RCC 7860 (cell line): Measurements from ENCODE around the gene NAALADL2.
"Not testable (repeated sequence)": the region's sequence is repeated elsewhere in the genome, so short reads cannot be mapped to it uniquely, and the experiment has no call there.

Source experiments
- DNase-seq: peaks from one replicate; pipeline ENCODE4 v3.0.0-alpha.2; 2015; ENCODE audit warnings: low spot score
- FAIRE-seq: peaks from 2 replicates; lab custom pipeline; 2012; peaks lifted over from hg19 to GRCh38; lab: Jason Lieb, UNC

Gene NAALADL2

GRCh38 chr3:175346573-175347356 is 487.6 kb downstream of the NAALADL2 start:
- FAIRE-seq (no peak), DNase-seq (peak; percentile 10)

DNA sequence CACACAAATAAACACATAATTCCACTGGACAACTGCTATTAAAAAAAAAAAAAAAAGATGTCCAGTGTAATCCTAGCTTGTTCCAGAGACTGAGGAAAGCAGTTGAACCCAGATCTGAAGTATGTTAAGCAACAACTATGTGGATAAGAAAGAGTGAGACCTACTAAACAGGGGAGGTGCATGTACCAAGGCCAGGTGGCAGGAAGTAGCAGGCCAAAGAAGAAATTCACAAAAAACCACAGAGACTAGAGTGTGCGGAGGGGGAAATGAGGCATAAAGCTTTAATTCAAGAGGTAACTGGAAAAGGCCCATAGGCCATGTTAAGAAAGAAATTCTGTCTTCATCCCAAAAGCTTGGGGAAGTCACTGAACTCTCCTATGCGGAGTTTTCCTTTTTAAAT is 490.0 kb downstream of the NAALADL2 start:
- no peak for DNase-seq
- no peak for FAIRE-seq

DNA sequence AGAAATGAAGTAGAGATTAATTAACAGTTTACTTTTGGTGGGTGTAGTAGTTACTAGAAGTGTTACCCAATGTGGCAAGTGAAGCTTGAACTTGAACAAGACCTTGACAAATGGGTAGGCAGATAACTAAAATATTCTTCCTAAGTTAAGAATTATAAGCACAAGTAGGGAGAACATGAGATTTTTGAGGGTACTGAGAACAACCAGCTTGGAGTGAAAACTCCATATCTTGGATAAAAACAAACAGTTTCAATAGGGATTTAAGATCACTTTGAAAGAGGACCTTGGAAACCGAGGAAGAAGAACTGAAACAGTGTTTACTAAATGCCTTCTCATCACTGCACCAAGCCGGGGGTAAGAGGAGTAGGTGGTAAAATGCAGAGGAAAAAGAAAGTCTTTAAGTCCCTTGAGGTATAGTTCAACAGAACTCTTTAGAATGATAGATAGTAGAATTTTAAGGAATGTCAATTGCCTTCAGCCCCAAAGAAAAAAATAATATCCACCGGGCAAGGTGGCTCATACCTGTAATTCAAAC is 496.7 kb downstream of the NAALADL2 start:
- FAIRE-seq (no peak), DNase-seq (no peak)

DNA sequence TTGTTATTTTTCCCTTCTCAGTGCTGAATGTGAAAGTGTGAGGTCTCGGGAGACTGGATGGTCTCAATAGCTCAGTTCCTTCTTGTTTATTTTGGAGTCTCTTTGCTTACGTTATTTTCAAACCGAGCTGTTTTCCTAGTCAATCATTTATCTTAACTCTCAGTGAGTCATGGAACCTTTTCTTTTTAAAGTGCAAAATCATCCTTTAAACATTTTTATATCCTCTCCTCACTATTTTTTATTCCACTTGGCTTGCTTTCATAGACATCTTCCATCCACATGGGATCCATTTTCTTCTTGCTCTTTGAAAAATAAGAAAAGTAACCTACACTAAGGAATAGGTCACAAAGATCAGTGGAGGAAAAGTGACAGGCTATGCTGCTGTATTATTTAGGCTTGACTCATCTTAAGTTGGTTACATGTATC is 497.8 kb downstream of the NAALADL2 start:
- FAIRE-seq (no peak), DNase-seq (no peak)

GRCh38 chr3:175357758-175358157 is 498.6 kb downstream of the NAALADL2 start:
- DNase-seq, result no peak
- FAIRE-seq, result no peak

DNA sequence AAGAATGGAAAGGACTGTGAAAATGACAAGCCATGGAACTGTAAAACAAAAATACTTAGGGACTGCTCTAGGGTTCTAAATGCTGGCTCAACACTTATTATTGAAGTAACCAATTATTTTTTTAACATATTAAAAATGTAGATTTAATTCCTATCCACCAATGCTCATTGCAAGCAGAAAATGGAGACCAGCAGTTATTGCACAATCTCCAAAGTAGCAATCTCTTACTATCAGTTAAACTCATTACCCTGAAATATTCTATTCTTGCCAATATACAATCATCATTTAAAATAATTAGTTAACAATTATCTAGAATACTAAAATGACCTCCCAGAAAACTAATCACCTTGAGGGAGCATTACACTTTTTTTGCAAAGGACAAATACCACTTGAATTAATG is 499.8 kb downstream of the NAALADL2 start:
- DNase-seq (no peak), FAIRE-seq (no peak)

DNA sequence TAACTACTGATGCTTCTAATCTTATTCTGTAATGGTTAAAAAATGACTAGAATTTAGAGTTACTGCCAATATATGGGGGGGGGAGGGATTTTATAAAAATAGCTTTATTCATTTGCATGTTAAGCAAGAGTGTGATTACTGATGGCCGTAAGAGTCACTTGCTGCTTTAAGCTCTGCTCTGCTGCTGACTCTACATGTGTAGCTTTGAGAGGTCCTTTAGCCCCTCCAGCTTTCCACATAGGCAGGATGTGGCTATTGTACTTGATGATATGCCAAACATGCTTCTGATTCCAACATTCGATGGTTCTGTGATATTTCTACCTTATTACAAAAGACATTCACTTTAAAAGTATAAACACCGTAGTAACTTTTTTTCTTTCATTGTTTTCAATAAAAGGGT is 511.3 kb downstream of the NAALADL2 start:
- not testable (repeated sequence) for FAIRE-seq, DNase-seq

- not testable (repeated sequence) for FAIRE-seq, DNase-seq
These were observed 512.1 kb downstream of the NAALADL2 start for GRCh38 chr3:175371187-175371586.

- FAIRE-seq (no peak), DNase-seq (no peak)
These were observed 515.6 kb downstream of the NAALADL2 start for GRCh38 chr3:175374705-175375104.

- no peak for DNase-seq
These were observed 519.2 kb downstream of the NAALADL2 start for GRCh38 chr3:175378348-175378747.

GRCh38 chr3:175381685-175382084 is 522.6 kb downstream of the NAALADL2 start:
- FAIRE-seq (no peak), DNase-seq (no peak)

More at GRCh38 chr3:175378348-175378747, 519.2 kb downstream of the NAALADL2 start:
- FAIRE-seq, result no peak

DNA sequence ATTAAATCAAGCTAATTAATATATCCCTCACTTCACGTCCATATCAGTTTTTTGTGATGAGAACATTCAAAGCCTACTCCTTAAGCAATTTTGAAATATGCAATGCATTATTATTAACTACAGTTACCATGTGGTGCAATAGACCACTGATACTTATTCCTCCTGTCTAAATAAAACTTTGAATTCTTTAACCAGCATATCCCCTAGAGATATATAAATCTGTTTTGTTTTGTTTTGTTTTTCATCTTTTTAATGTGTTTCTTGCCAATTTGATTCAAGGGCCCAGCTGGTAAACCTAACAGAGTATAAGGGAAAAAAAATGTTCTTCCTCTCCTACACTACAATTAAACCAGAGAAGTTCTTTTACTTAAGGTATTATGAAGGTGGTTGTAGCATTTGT is 524.2 kb downstream of the NAALADL2 start:
- FAIRE-seq (no peak), DNase-seq (no peak)

GRCh38 chr3:175383813-175384212 is 524.7 kb downstream of the NAALADL2 start:
- DNase-seq (no peak), FAIRE-seq (no peak)

GRCh38 chr3:175384569-175384968 is 525.4 kb downstream of the NAALADL2 start:
- FAIRE-seq (peak; percentile 67), DNase-seq (no peak)

- FAIRE-seq, result peak; percentile 55
- peak; percentile 71 for DNase-seq
These were observed 527.5 kb downstream of the NAALADL2 start for GRCh38 chr3:175386630-175387029.

DNA sequence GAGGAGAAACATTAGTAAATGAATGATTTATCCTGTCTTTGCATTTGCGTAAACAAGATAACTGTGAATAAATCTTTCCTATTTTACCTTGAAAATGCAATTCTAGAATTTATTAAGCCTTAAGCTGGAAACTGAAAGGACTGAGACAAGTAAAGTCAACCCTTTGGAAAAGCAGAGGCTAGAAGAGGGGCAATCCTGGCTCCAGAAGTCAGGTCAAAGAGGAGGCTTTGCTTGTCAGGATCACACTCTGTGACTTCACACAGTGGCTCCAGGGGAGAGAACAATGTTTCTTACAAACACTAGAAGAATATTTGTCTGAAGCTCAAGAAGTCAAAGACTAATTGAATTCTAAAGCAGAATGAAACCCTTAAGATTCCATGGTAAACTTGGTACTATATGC is 530.4 kb downstream of the NAALADL2 start:
- no peak for FAIRE-seq

GRCh38 chr3:175391601-175392000 is 532.5 kb downstream of the NAALADL2 start:
- no peak for DNase-seq
- no peak for FAIRE-seq

More for the DNA sequence above, 530.4 kb downstream of the NAALADL2 start:
- DNase-seq, result no peak

- DNase-seq (no peak), FAIRE-seq (no peak)
These were observed 533.5 kb downstream of the NAALADL2 start for GRCh38 chr3:175392653-175393052.

DNA sequence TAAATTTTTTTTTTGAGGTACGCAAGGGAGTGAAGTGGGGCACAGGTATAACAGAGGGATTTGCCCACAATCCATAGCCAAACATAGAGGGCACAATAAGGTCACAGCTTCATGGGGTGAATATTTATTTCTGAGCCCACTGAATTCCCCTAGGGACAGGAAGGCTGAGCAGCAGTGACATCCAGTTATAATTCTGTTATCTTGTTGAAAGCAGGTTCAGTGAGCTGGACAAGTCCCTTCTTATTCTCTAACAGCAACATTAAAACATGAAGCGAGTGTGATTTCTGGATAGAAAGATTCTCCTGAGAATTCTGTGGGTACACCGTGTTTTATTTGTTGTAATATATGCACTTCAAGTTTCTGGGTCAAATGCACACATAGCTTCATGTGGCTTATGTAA is 538.2 kb downstream of the NAALADL2 start:
- DNase-seq (no peak), FAIRE-seq (no peak)

GRCh38 chr3:175398676-175399075 is 539.5 kb downstream of the NAALADL2 start:
- FAIRE-seq (no peak), DNase-seq (no peak)

DNA sequence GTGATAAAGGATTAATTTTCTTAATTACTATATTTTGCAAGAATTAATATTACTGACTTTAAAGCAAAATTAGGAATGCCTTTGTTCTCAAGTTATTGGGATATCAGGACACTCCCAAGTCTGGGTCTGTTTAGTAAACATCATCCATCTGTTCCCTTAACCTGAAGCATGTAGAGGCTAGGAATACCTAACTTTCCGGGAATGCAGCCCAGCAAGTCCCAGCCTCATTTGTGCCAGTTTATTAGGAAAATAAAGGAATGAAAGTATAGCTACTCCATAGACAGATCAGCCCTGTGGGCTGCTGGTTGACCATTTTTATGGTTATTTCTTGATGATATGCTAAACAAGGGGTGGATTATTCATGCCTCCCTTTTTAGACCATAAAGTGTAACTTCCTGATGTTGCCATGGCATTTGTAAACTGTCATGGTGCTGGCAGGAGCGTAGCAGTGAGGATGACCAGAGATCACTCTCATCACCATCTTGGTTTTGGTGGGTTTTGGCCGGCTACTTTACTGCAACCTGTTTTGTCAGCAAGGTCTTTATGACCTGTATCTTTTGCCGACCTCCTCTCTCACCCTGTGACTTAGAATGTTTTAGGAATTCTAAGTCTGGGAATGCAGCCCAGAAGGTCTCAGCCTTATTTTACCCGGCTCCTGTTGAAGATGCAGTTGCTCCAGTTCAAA is 540.2 kb downstream of the NAALADL2 start:
- no peak for DNase-seq
- no peak for FAIRE-seq

- DNase-seq (no peak), FAIRE-seq (no peak)
These were observed 544.9 kb downstream of the NAALADL2 start for GRCh38 chr3:175404027-175404426.
